AG10803 (cell line): ENCODE measurements around the gene OGFOD2.

Experiments used
- DNase-seq: peaks from one replicate; pipeline ENCODE4 v3.0.0; 2010; ENCODE audit warnings: low read depth
- H3K4me3 ChIP-seq: 2 replicates; pipeline ENCODE4 v1.5.1; 2011; ENCODE audit warnings: mild to moderate bottlenecking, low read length, control low read depth
- CTCF ChIP-seq: conservative IDR thresholded peaks from 2 replicates; pipeline ENCODE4 v1.5.1; 2011; ENCODE audit warnings: mild to moderate bottlenecking, low read length, control low read depth, inconsistent platforms

OGFOD2 gene

DNA sequence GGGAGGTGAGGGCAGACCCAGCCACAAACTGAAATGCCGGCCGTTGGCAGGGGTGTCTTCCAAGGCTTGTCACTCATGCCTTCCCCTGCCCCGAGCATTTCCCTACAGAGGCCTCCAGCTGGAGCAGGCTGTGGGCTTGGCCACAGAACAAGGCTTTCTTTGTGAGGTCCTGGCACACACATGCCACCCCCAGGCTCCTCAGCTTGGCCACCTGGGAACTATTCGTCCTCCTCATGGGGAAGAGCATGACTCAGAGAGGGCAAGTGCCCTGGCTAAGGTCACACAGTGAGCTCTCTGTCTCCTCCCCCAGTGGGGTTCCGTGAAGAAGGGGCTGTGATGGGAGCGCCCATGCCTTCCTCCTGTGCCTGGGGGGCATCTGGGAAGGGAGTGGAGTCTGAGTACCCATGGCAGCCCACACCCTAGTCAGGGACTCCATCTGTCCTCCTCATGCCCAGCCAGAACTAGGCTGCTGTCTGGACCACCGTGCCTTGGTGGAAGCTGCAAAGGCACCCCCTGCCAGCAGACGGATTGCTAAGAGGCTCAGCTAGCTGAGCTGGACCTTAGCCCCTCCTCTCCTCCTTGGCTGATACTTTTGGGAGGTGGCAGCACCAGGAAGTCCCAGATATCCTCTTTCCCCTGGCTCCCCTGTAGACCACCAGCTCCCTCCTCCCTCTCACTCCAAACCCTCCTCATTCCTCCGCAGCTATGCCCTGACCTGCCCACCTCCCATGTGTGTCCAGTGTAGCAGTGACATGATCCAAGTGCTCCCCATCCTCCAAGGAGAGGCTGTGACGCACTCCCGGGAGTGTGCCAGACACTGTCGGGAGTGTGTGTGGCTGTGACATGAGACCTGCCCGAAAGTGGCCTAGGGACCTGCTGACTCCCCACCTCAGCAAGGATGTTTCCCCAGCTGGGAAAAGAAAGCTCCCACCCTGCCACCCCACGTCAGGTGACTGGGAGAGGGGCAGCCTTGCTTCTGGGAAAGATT, 30.1 kb upstream of the OGFOD2 start:
- H3K4me3 ChIP-seq = no peak overlapping the region
- peak; percentile 61 for DNase-seq
- no peak for TF ChIP-seq CTCF

DNA sequence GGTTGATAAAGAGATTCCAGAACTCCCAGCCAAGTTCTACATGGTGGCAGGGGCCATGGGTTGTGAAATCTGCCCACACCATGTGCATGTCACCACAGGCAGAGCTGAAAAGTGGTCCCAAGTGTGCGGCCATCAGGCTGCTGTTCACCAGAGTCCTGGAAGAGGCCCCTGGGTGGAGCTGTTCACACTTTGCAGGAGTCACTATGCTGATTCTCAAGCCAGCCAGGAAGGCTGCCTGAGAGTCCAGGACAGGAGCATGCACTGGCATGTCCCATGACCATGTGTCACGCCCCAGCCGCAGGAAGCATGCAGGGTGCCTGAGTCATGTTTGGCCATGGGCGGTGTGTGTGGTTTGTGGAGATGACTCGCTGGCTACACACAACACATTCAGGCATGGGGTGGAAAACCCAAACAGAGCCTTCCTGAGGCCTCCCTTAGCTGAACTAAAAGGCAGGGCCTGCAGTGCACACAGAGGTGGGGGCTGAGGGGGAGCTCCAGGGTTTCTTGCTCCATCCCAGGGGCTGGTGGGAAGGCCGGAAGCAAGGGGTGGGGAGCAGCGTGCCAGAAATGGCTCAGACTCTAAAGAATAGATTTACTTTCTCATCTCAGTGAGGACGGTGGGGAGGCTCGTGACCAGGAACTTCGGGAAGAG, 28.2 kb upstream of the OGFOD2 start:
- H3K4me3 ChIP-seq = no peak overlapping the region
- TF ChIP-seq CTCF = peak; percentile 63
- DNase-seq = peak; percentile 100

- no peak for DNase-seq
- no peak for TF ChIP-seq CTCF
- H3K4me3 ChIP-seq = no peak overlapping the region
Measured at GRCh38 chr12:122947352-122947792, 27.7 kb upstream of the OGFOD2 start.

GRCh38 chr12:122948605-122949004, 26.4 kb upstream of the OGFOD2 start:
- no peak for DNase-seq
- no peak overlapping the region for H3K4me3 ChIP-seq
- TF ChIP-seq CTCF = no peak

DNA sequence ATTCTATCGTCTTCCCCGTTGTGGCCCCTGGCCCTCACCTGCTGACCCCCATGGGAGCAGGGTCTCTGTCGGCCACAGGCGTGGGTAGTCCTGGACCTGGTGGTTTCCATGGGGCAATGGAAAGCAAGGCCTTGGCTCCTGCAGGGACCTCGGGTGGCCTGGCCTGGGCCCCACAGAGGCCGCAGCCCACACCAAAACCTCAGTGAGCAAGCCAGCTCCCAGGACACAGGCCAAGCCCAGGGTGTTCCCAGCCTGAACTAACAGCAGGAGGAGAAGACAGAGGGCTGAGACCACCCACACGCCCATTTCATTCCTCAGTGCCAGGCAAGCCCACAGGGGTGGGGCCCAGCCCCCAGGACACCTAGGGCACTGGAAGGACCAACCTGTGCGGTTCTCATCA, 25.6 kb upstream of the OGFOD2 start:
- no peak for DNase-seq
- TF ChIP-seq CTCF = no peak
- no peak overlapping the region for H3K4me3 ChIP-seq

- TF ChIP-seq CTCF = no peak
- H3K4me3 ChIP-seq = no peak overlapping the region
- no peak for DNase-seq
Measured at GRCh38 chr12:122949816-122950675, 25.0 kb upstream of the OGFOD2 start.
